GM18867 (cell line): ENCODE results near the gene S100A9.
"Not testable (repeated sequence)": the region's sequence is repeated elsewhere in the genome, so short reads cannot be mapped to it uniquely, and the experiment has no call there.

Source experiments
- ATAC-seq: cut with Tn5 transposase; IDR thresholded peaks from one replicate; pipeline ENCODE4 v1.9.1; 2021; ENCODE audit warnings: mild to moderate bottlenecking, moderate library complexity; ENCODE audit not compliant: unreplicated experiment

The S100A9 gene

GRCh38 chr1:153404086-153404635, 46.5 kb downstream of the S100A9 start:
- ATAC-seq = no peak

DNA sequence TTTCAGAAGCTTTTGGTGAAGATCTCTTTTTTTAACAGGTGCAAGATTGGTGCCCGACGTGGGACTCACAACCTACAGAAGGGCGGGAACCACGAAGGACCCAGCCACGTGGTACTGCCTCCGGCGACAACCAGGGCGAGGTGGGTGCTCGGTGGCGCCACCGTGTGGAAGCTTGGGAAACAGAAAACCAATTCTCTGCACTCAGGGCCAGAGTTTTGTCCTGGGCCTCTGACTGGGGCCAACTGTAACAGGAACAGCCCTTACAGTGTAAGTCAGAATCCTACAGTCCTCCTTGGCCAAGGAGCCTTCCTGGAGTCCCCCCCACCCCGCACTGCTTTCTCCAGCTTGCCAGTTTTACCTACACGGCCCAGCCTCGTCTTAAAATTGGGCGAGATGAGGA, 47.1 kb downstream of the S100A9 start:
- ATAC-seq = no peak

DNA sequence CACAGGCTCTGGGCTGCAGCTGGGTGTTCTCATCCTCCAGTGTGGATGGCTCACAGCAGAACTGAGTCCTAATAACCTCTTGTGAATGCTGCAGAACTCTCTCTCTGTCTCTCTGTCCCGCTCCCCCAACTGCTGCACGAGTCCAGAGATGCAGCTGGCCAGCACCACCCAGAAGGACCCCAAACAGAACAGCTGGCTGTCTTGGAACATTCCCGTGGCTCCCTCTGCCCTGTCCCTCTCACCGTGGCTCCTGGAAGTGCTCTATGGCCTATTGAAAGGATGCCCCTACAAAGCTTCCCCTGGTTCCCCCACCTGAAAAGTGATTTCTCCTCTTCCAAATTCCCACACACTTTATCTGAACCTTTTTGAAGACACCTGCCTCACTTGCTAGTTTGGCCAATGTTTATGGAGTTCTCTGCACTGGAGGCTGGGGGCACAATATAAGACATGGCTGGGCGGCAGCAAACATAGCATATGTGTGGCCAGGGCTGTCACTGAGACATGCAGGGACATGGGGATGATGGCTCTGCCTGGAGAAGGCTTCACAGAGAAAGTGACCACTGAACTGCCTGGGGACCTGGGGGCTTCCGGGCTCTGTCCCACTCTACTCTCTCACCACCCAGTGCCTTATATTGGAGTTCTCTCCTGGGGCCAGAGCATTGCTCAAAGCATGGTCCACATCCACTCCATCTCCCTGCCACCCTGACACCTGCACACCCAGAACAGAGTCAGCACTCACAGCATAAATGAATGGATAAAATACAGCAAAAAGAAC, 48.4 kb downstream of the S100A9 start:
- ATAC-seq = not testable (repeated sequence)

- ATAC-seq = not testable (repeated sequence)
Observed at GRCh38 chr1:153407274-153407673, 49.6 kb downstream of the S100A9 start.
